ENCODE measurements around the gene HIPK2.

HIPK2 gene

GRCh38 chr7:139715194-139715815 is 62.5 kb downstream of the HIPK2 start:
- no peak for DNase-seq (ENCODE audit: low read depth in 2 of 2)

GRCh38 chr7:139714163-139714901 is 63.5 kb downstream of the HIPK2 start:
- DNase-seq (ENCODE audit: low read depth in 2 of 2): no peak

GRCh38 chr7:139713526-139714162 is 64.2 kb downstream of the HIPK2 start:
- no peak for DNase-seq (ENCODE audit: low read depth in 2 of 2)

- DNase-seq (ENCODE audit: low read depth in 2 of 2): no peak
These were observed 64.7 kb downstream of the HIPK2 start for GRCh38 chr7:139713061-139713460.

- no peak for DNase-seq (ENCODE audit: low read depth in 2 of 2)
These were observed 65.6 kb downstream of the HIPK2 start for GRCh38 chr7:139711991-139712743.

GRCh38 chr7:139710036-139710435 is 67.8 kb downstream of the HIPK2 start:
- no peak for DNase-seq (ENCODE audit: low read depth in 2 of 2)

GRCh38 chr7:139709485-139709884 is 68.3 kb downstream of the HIPK2 start:
- no peak for DNase-seq (ENCODE audit: low read depth in 2 of 2)

- no peak for DNase-seq (ENCODE audit: low read depth in 2 of 2)
These were observed 69.3 kb downstream of the HIPK2 start for GRCh38 chr7:139708541-139708940.

GRCh38 chr7:139706837-139707236 is 71.0 kb downstream of the HIPK2 start:
- DNase-seq (ENCODE audit: low read depth in 2 of 2): no peak

- no peak for DNase-seq (ENCODE audit: low read depth in 2 of 2)
These were observed 73.4 kb downstream of the HIPK2 start for GRCh38 chr7:139704308-139704879.

- DNase-seq (ENCODE audit: low read depth in 2 of 2): no peak
These were observed 74.1 kb downstream of the HIPK2 start for GRCh38 chr7:139703487-139704307.

- no peak for DNase-seq (ENCODE audit: low read depth in 2 of 2)
These were observed 74.8 kb downstream of the HIPK2 start for GRCh38 chr7:139702811-139703486.

GRCh38 chr7:139702313-139702731 is 75.5 kb downstream of the HIPK2 start:
- DNase-seq (ENCODE audit: low read depth in 2 of 2): no peak

GRCh38 chr7:139701908-139702307 is 75.9 kb downstream of the HIPK2 start:
- no peak for DNase-seq (ENCODE audit: low read depth in 2 of 2)

- DNase-seq (ENCODE audit: low read depth in 2 of 2): no peak
These were observed 77.1 kb downstream of the HIPK2 start for GRCh38 chr7:139700505-139701235.

- no peak for DNase-seq (ENCODE audit: low read depth in 2 of 2)
These were observed 77.9 kb downstream of the HIPK2 start for GRCh38 chr7:139699640-139700504.

- no peak for DNase-seq (ENCODE audit: low read depth in 2 of 2)
These were observed 79.0 kb downstream of the HIPK2 start for GRCh38 chr7:139698844-139699243.

- no peak for DNase-seq (ENCODE audit: low read depth in 2 of 2)
These were observed 79.5 kb downstream of the HIPK2 start for GRCh38 chr7:139698278-139698677.

- DNase-seq (ENCODE audit: low read depth in 2 of 2): no peak
These were observed 80.7 kb downstream of the HIPK2 start for GRCh38 chr7:139697056-139697455.

Data from stimulated activated CD4-positive, alpha-beta T cell treated with anti-CD3 and anti-CD28 coated beads, Interleukin-15, amount 100 ng/mL, for 48 hours (primary cell).